K562 treated with DMSO at 1 percent for 24 hours (cell line): ENCODE results near the gene NMUR1. TPM values are rescaled to one million over a fixed set of nuclear protein-coding genes. Genes with fewer than 3 reads are reported as not detected.

Experiments used
- total RNA-seq: library from RNA; unstranded; fragments of 300-600 nt; gene quantifications from 2 replicates; pipeline ENCODE4 v1.2.3, GENCODE V29; 2022; ENCODE audit warnings: low read depth; ENCODE audit not compliant: insufficient read depth

Gene NMUR1
- 0.36 and 0.80 TPM in 2 replicates for total RNA-seq

GRCh38 chr2:231530099-231531011, at the start of gene NMUR1:
Gene NMUR1, minus strand, starts transcription at chr2:231530445. Its CDS starts 84 bp downstream, at chr2:231530361.

Other genes starting within 250 kb of the NMUR1 start
- not detected in 2 replicates for gene B3GNT7, start 134.7 kb downstream of the NMUR1 start, total RNA-seq
- 102 and 113 TPM in 2 replicates for gene NCL, start 66.0 kb downstream of the NMUR1 start, total RNA-seq
- gene TEX44, start 62.4 kb upstream of the NMUR1 start, total RNA-seq = not detected in 2 replicates
- gene PTMA, start 178.1 kb upstream of the NMUR1 start, total RNA-seq = 380 and 418 TPM in 2 replicates